Endothelial cell (in vitro differentiated cells): Measurements from ENCODE around the gene PPAT. TPM values are rescaled to one million over a fixed set of nuclear protein-coding genes. Genes with fewer than 3 reads are reported as not detected.

Experiments
- DNase-seq: peaks from one replicate; pipeline ENCODE4 v3.0.0; 2021; ENCODE audit warnings: low spot score
- H3K27ac Mint-ChIP-seq: one replicate; pipeline ENCODE4 v1.8.0; 2021; ENCODE audit warnings: mixed read lengths, inconsistent platforms; ENCODE audit not compliant: unreplicated experiment
- H3K27me3 Mint-ChIP-seq: one replicate; pipeline ENCODE4 v1.8.0; 2021; ENCODE audit warnings: mild to moderate bottlenecking, moderate library complexity, mixed read lengths, inconsistent platforms; ENCODE audit not compliant: unreplicated experiment
- H3K36me3 Mint-ChIP-seq: one replicate; pipeline ENCODE4 v1.8.0; 2021; ENCODE audit warnings: mild to moderate bottlenecking, low read depth, mixed read lengths, inconsistent platforms; ENCODE audit not compliant: unreplicated experiment
- H3K4me1 Mint-ChIP-seq: one replicate; pipeline ENCODE4 v1.8.0; 2021; ENCODE audit warnings: mild to moderate bottlenecking, mixed read lengths, inconsistent platforms; ENCODE audit not compliant: unreplicated experiment
- H3K4me3 Mint-ChIP-seq: one replicate; pipeline ENCODE4 v1.8.0; 2021; ENCODE audit warnings: mild to moderate bottlenecking, mixed read lengths, inconsistent platforms; ENCODE audit not compliant: unreplicated experiment
- H3K9me3 Mint-ChIP-seq: one replicate; pipeline ENCODE4 v1.8.0; 2021; ENCODE audit warnings: mixed read lengths, inconsistent platforms; ENCODE audit not compliant: unreplicated experiment
- total RNA-seq: library from RNA; stranded (reverse); fragmentation: NEBNext Ultra II Directional; extraction: Animal tissue kit (Norgen Biotek cat#: 25700); gene quantifications from one replicate; pipeline ENCODE4 v1.2.1, GENCODE V29; 2021; ENCODE audit not compliant: unreplicated experiment
- TF ChIP-seq, protein P1 (sequence below): fragments of 200-600 bp; sonication (generic); IDR thresholded peaks from one replicate; pipeline ENCODE4 v1.5.0; 2021; ENCODE audit warnings: antibody characterized with exemption; ENCODE audit not compliant: unreplicated experiment

The PPAT gene
- total RNA-seq, 1 donor from 2014 or later = 13.3 TPM

DNA sequence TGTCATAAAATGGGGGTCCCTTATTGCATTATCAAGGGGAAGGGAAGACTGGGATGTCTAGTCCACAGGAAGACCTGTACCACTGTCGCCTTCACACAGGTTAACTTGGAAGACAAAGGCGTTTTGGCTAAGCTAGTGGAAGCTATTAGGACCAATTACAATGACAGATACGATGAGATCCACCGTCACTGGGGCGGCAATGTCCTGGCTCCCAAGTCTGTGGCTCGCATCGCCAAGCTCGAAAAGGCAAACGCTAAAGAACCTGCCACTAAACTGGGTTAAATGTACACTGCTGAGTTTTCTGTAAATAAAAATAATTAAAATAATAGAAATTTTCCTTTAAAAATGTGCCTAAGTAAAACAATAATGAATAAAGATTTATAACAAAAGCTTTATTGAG is 78.8 kb downstream of the PPAT start:
- H3K27ac Mint-ChIP-seq = no peak overlapping the region
- H3K9me3 Mint-ChIP-seq = no peaks in the 10 kb centered on the region
- H3K36me3 Mint-ChIP-seq = peaks cover 10% of the 10 kb centered on the region
- no peaks in the 10 kb centered on the region for H3K27me3 Mint-ChIP-seq
- TF ChIP-seq, protein P1, sequence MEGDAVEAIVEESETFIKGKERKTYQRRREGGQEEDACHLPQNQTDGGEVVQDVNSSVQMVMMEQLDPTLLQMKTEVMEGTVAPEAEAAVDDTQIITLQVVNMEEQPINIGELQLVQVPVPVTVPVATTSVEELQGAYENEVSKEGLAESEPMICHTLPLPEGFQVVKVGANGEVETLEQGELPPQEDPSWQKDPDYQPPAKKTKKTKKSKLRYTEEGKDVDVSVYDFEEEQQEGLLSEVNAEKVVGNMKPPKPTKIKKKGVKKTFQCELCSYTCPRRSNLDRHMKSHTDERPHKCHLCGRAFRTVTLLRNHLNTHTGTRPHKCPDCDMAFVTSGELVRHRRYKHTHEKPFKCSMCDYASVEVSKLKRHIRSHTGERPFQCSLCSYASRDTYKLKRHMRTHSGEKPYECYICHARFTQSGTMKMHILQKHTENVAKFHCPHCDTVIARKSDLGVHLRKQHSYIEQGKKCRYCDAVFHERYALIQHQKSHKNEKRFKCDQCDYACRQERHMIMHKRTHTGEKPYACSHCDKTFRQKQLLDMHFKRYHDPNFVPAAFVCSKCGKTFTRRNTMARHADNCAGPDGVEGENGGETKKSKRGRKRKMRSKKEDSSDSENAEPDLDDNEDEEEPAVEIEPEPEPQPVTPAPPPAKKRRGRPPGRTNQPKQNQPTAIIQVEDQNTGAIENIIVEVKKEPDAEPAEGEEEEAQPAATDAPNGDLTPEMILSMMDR = no peak
- H3K4me3 Mint-ChIP-seq = no peak overlapping the region
- H3K4me1 Mint-ChIP-seq = no peaks in the 10 kb centered on the region
- DNase-seq = no peak

DNA sequence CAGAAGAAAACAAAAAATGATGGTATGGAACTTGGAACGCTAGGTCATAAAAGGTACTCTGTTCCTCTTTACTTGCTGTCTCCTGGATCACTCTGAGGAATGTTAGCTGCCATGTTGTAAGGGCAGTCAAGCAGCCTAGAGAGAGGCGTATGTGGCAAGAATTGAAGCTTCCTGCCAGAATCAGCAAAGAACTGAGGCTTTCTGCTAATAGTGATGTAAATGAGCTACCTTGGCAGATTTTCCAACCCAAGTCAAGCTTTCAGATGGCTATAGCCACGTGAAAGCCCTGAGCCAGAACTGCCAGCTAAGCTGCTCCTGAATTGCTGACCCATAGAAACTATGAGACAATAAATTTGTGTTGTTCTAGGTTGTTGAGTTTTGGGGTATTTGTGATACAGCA is 86.8 kb downstream of the PPAT start:
- Mint-ChIP-seq H3K27ac (no peak overlapping the region), H3K27me3 (no peaks in the 10 kb centered on the region), H3K4me1 (no peaks in the 10 kb centered on the region), H3K36me3 (peaks cover 4% of the 10 kb centered on the region), H3K4me3 (no peak overlapping the region), H3K9me3 (no peaks in the 10 kb centered on the region)
- TF ChIP-seq, protein P1 = no peak
- DNase-seq = no peak

DNA sequence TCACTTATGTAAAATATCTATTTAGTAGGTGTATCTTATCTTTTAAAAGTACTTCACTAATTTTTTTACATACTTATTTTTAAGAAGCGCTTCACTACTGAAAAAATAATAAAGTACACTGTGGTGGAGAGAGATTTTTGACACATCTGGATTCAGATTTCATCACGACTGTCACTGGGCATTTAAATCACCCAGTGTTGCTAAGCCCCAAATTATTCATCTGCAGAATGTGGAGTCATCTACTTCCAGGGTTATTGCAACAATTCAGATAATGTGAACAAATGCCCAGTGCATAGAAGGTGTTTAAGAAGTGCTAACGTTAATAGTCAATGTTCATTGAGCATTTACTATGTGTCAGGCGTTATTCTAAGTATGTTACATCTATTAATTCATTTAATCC is 90.0 kb downstream of the PPAT start:
- Mint-ChIP-seq H3K27me3 (no peaks in the 10 kb centered on the region), H3K4me1 (no peaks in the 10 kb centered on the region), H3K9me3 (no peaks in the 10 kb centered on the region), H3K4me3 (no peak overlapping the region), H3K27ac (no peak overlapping the region), H3K36me3 (peaks cover 4% of the 10 kb centered on the region)
- TF ChIP-seq, protein P1 = no peak
- no peak for DNase-seq

Other genes with a start within 250 kb of the PPAT start
- gene AASDH, start 48.1 kb downstream of the PPAT start, total RNA-seq = 9.6 TPM
- 74.8 TPM for gene PAICS, start 645 bp upstream of the PPAT start, total RNA-seq
- 142 TPM for gene SRP72, start 32.0 kb upstream of the PPAT start, total RNA-seq
- gene ARL9, start 70.2 kb upstream of the PPAT start, total RNA-seq = not detected
- 4.2 TPM for gene HOPX, start 245.7 kb upstream of the PPAT start, total RNA-seq